Epithelial cell of prostate (primary cell): ENCODE data around the gene ZP1.

Source experiments
- DNase-seq: peaks from one replicate; pipeline ENCODE4 v3.0.0-alpha.2; 2011; ENCODE audit warnings: low read depth, low spot score
- H3K27ac ChIP-seq: fragments of 450-650 bp; 2 replicates; pipeline ENCODE4 v1.5.1; 2017; ENCODE audit warnings: mild to moderate bottlenecking

Gene ZP1

DNA sequence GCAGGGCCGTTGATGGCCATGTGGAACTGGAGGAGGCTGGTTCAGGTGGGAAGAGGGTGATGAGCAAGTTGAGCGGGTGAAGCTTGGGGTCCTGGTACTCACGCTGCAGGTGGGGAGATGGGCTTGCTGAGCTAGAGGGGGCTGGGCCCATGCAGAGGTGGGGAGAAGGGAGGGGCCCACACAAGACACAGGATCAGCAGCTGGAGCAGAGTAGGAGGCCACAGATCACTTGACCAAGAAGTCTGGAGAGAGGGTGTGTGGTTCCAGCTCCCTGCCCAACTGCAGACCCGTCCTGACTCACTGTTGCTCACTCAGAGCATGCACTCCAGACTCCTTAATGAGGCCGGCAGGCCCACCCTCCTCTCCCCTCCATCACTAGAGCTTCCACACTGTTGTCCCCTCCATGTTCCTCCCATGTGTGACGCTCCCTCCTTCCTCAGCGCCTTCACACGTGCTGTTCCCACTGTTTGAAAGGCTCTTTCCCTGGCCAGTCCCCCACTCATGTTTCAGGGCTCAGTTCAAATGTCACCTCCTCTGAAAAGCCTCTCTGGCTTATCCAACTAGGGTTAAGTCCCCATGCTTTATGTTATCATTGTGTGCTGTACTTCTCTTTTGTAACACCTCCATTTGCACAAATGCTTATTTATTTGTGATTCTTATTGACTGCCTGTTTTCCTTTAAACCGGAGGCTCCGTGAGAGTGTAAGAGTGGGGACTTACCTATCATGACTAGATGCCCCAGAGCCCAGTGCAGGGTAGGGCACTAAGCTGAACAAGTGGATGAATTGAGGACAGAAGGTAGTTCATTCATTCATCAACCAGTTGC is 23.1 kb upstream of the ZP1 start:
- no peak for DNase-seq
- H3K27ac ChIP-seq: no peak overlapping the region

DNA sequence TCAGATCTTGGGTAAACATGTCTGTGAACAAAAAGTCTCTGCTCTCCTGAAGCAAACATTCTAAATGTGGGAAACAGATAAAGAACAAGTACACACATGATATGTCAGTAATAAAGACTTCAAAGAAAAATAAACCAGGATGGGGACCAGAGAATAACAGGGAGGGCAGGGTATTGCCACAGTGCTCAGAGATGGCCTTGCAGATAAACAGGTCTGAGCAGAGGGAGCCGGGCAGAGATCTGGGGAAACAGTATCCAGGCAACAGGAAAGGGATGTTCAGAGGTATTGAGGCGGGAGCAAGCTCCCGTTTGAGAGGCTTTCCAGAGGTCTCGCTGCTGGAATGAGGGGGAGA is 22.5 kb upstream of the ZP1 start:
- no peak overlapping the region for H3K27ac ChIP-seq

DNA sequence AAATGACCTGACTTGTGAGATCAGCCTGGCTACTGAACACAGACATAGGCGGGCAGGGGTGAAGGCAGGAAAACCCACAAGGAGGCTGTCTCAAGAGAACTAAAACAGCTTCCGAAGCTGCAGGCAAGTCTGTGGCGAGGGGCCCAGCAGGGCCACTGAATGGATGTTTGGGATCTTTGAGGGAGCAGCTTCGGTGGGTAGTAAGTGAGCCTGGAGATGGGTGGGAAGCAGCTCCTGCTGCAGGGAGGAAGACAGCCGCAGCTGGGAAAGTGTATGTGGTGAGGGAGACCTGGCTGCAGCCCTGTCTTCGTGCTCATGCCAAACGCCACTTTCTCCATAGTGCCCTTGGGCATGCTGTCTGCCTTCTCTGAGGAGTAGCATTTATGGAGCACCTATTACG is 22.0 kb upstream of the ZP1 start:
- no peak overlapping the region for H3K27ac ChIP-seq
- DNase-seq: no peak

More for the DNA sequence above, 22.5 kb upstream of the ZP1 start:
- DNase-seq: no peak

DNA sequence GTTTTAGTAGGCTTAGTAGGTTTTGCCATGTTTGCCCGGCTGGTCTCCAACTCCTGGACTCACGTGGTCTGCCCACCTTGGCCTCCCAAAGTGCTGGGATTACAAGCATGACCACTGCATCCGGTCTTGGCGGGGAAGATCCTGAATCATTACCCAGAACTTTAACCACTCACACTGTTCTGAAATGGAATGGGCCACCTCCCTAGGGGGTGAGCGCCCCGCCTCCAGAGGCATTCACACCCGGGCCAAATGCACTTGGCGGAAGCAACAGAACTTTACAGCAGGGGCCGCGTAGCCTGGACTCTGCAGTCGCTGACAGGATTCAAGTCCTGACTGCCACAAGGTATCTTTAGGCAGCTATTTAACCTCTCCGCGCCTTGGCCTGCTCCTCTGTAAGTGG is 20.1 kb upstream of the ZP1 start:
- no peak for DNase-seq
- no peak overlapping the region for H3K27ac ChIP-seq

DNA sequence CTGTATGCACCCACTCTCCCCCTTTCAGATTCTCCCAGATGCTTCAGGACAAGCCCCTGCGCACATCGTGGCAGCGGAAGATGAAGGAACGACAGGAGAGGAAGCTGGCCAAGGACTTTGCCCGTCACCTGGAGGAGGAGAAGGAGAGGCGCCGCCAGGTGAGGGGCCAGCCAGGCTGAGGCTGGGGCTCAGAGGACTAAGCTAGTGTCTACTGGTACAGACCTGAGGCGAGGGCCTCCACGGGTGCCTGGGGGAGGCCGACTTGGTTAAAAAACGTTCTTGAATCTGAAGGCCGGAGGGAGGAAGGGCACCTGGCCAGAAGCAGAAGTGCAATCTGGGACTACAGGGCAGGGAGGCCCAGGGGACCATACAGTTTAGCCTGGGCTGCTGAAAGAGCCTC is 19.4 kb upstream of the ZP1 start:
- DNase-seq: no peak
- H3K27ac ChIP-seq: no peak overlapping the region

DNA sequence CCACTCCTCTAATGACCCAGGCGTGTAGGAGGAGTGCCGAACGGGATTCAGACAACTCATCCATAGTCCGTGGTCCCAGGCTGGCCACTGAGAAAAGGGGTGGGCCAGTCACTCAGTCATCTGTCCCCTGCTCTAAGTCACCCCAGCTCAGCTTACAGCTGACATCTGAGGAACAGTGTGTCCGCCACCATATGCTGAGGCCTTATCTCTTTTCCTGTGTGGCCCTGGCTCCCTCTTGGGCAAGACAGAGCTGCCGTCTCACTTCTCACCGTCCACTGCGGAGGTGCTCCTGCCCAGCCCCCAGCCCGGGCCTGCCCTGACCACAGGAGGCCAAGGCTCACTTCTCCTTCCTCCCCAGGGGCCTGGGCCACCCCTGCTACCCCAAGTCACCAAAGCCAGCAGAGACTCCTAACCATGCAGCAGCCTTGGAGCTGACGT is 18.6 kb upstream of the ZP1 start:
- H3K27ac ChIP-seq: no peak overlapping the region

DNA sequence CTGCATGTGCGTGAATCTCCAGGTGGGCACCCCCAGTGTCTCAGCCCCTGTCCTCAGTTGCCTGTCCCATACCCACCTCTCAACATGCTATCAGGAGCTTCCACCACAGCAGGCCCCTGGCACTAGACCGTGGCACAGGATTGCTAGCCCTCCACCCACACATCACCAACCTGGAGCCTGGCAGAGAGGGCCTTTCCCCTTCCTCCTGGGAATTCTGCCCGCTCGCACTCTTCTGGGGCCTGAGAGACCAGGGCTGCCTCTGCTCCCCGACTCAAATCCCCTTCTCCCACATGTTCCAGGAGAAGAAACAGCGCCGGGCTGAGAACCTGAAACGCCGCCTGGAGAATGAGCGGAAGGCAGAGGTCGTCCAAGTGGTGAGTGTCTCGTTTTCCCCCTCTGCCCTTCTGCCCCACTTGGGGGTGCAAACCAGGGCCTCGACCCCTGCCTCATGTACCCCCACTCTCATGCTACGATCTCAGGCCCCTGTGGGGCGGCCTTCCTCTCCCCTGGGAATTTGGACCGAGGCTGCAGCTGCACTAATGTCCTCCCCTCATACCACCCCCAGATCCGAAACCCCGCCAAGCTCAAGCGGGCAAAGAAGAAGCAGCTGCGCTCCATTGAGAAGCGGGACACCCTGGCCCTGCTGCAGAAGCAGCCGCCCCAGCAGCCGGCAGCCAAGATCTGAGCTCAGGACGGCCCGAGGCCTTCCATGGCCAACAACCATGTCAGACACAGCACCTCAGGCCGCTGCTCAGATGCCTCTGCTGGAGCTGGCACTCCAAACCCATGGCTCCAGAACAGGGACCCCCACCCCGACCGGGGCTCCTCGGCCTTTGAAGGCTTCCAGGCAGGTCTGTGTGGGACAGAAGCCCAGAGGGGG is 17.5 kb upstream of the ZP1 start:
- H3K27ac ChIP-seq: no peak overlapping the region
- DNase-seq: no peak

More for the DNA sequence above, 18.6 kb upstream of the ZP1 start:
- no peak for DNase-seq

DNA sequence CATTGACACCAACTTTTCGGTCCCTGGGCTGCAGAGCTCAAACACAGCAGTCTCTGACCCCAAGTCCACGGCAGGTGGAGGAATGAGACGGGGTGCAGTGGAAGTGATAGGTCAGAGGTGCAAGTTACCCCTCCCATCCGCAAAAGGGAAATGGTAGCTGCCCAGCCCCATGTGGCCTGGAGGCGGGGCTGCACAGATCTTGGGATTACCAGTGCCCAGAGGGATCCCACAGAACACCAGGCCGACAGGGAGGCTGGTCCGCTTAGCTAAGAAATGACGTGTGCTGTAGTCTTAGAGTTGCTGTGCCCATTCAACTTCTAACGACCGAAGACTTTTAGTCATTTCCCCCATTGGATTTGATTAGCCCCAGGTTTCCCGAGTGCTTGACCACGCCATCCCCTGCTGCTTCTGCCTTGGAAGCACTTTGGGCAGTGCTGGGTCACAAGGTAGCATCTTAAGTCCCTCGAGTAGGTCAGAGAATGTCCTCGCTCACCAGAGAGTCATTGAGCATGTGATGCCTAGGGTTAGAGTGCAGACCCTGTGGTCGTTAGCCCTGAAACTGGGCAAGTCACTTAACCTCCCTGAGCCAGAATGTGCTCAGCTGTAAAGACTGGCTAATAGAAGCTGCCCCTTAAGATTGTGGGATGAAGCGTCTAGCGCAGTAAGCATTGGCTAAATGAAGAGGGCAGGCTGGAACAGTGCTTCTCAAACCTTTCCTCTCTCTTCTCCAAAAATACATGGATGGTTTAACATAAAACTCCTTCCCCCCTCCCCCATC is 15.8 kb upstream of the ZP1 start:
- no peak for DNase-seq
- no peak overlapping the region for H3K27ac ChIP-seq

DNA sequence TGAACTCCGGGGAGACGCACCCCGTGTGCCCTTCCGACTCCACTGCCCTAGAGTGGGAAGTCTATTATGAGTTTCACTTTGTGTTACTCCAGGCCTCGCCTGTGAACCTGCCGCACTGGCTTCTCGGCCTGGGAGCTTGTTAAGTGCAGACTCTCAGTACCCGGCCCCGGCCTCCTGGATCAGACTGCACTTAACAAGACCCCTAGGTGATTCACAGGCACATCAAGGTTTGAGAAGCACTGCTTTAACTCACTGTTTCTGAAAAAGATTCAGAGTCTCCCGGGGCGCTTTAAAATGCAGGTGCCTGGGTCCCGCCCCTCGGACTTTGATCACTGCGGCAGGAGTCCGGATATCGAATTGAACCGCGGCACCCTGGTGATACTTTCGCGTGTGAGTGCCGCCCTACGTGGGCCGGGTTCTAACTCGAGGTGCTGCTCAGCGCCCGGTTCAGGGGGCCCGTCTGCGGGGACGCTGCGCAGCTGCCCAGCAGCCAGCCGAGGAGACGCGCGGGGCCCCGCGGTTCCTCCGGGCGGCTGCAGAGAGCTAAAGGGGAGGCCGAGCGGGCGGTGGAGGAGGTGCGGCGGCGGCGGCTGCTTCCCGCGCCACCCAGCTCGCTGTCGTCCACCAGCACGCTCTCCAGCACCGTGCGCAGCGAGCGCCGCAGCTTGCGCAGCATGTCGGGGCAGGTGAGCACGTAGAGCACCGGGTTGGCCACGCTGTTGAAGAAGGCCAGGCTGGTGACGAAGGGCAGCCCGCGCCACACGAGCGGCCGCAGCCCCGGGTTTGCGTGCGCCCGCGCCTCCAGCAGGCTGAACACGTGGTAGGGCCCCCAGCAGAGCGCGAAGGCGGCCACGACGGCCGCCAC is 15.0 kb upstream of the ZP1 start:
- H3K27ac ChIP-seq: no peak overlapping the region

DNA sequence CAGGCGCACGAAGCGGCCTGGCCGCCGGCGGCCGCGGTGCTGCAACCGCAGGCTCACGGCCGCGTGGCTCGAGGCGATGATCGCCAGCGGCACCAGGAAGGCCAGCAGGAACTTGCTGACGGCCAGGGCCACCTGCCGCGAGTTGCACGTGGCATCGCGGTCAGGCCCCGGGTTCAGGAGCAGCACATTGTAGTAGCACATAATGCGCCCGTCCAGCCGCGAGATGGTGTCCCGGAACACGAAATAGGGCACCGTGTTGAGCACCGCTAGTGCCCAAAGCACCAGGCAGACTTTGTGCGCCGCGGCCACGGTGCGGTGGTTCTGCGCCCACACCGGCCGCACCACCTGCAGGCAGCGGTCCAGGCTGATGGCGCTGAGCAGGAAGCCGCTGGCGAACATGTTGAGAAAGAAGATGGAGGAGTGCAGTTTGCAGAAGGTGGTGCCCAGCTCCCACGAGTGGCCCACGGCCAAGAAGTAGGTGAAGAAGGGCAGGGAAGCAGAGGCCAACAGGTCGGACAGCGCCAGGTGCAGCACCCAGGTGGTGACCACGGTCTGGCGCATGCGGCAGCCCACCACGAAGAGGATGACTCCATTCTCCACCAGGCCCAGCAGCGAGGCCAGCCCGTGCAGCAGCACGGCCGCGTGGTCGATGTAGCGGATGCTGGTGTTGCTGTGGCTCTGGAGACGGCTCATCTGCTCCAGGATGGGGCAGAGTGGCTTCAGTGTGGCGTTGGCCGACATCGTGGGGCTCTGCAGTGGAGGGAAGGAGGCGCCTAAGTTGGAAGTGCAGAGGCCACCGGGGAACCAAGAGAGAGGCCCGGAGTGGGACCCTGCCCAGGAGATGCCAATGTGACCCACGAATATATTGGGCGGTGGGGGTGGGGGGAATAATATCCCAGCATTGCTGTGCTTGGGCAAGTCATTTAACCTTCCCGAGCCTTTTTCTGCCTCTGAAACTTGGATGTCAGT is 14.1 kb upstream of the ZP1 start:
- H3K27ac ChIP-seq: no peak overlapping the region
- no peak for DNase-seq

More for the DNA sequence above, 15.0 kb upstream of the ZP1 start:
- no peak for DNase-seq

DNA sequence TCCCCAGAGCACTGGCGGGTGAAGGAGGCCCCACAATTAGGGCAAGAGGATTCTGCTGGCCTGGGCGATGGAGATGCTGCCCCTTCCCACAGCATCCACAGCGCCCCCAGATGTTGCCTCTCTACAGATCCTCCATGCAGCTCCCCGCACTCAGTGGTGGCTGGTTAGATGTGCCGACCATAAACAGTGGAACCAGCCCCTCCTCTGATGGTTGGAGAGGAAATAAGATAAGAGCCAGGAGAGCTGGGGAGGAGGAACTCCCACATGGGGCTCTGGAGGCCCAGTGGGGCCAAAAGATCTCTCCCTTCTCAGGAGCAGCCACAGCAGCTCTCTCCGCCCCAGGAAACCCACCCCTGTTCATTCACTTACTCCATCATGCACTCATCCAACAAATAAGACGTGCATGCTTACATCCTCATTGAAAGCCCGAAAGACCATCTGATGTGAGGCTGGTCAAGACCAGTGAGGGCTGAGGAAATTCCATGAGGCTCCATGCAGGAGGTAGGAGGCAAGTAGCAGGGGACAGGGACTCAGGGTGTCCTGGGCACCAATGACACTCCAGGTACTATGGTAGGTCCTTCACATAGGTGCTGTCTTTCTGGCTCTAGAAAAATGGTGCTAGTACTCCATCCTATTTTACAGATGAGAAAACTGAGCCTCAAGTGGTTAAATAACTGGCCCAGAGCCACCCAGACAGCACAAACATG is 13.0 kb upstream of the ZP1 start:
- no peak for DNase-seq
- H3K27ac ChIP-seq: no peak overlapping the region

DNA sequence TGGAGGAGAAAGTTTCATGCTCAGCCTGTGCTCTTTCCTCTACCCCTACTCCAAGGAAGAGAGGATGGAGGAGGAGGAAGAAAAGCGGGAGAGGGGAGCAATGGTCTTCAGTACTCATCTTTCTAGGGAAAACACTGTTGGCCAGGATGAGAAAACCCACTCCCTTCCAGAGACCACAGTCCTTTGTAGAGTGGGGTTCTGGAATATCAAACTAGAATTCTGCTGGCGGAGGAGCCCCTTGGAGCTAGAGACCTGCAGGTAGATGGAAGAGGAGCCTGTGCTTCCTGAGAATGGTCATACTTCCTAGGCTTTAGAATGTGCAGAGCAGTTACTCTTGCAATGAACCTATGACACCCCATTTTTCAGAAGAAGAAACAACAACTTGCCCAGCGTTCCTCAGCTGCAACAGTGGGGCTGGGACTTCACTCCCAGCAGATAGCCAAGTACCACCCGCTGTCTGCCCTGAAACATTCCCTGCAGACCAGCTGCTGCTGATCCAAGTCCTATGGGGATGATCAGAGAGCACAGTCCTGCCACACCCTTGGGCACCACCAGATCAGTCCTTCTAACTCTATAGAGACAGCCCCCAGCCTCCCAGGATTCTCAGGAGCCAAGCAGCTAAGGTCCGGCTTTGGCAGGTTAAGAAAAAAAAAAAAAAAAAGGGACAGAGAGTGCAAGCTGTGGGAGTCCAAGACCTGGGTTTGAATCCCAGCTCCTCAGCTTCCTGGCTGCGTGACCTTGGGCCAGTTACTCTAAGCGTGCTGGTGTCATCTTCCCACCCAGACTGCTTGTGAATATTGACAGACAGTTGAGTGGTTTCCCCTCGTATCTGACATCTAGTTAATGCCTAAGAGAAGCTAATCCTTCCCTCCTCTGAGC is 12.3 kb upstream of the ZP1 start:
- no peak for DNase-seq
- no peak overlapping the region for H3K27ac ChIP-seq

DNA sequence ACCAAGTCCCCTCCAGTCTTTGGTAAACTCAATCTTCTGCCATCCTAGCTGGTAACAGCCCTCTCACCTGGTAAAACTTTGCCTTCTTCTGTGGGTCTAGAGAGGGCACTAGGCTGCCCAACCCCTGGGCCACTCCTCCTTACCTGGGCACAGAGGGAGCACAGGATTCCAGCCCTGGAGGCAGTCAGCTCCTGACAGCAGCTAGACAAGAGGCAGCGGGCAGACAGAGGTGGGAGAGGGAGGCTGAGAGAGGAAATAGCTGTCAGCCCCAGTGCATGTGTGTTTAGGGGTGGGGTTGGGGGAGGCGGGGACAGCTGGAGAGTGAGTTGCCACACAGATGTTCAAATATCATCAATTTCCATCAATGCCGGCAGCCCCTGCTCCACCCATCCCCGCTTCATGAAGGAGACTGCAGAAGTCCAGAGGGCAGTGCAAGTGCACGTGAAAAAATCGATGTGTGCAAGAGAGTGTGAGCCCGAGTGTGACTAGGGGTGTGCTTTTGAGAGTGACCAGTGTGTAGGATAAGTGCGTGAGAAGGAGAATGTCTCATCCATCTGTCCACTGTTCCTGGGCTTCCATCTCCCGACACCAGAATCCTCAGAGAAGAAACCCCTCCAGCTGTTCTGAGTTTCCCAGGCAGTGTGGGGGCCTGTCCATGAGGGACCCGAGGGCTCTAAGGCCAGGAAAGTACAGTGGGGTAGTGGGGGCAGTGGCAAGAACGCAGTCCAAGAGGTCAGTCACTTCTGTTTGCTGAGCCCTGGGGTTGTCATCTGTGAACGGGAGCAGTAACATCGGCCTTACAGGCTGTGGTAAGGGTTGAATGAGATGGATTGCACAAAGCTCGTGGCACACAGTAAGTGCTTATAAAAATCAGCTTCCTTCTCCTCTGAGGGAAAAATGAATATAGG is 11.4 kb upstream of the ZP1 start, which contains the start of gene PTGDR2:
PTGDR2 (minus strand) TSS at position 225 of the 908 bp plus-strand sequence. CDS start 2,228 bp downstream, outside the sequence.
- DNase-seq: no peak

DNA sequence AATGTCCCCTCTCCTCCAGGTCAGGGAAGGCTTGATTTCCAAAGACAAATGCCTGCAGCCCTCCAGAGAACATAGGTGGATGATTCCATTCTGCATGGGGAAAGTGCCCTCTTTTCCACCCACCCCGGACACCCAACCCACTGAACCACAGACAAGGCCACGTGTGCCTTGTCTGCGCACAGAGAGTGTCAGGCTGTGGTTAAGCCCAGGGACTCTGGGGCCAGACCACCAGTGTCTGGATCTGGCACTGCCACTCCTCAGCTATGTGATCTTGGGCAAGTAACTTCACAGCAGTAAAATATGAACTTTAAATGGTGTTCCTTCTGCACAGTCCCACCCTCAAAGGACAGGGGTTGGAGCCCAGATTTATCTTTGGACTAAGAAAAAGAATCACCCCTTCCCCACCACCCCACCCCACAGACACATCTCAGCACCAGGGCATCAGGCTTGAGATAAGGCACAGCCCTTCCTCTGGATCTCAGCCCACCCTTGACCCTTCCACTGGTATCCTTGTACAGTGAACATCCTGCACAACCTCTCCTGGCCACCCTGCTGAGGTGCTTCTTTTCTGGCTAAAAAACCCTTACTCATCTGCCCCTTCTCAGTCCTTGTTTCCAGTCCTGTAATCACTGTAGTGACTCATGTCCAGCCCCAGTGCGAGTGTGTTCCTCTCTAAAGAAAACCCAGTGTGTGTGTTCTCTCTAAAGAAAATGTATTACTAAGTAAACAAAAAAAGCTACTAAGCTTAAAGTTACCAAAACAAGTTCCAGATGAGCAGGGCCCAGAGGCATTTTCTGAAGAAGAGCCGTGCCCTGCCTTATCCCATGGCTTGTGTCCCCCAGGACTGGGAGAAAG is 9.7 kb upstream of the ZP1 start:
- DNase-seq: no peak
- H3K27ac ChIP-seq: no peak overlapping the region

More for the DNA sequence above, 11.4 kb upstream of the ZP1 start, which contains the start of gene PTGDR2:
- no peak within 1 kb of the TSS for H3K27ac ChIP-seq

DNA sequence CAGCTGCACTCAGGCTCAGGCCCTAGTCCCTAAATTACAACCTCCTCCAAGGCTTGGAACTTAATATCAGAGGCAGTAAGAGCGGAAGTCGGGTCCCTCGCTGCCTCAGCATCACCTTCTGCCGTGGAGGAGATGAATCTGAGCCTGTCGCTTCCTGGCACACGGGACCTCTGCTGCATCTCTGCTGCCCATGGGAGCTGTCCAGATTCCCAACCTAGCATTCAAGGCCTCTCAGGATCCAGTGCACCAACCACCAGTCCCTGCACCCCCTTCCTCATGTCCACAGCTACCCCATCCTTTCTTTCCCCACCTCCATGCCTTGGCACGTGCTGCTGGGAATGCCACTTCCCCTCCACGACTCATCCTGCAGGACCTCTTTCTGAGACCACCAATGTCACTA is 9.1 kb upstream of the ZP1 start:
- DNase-seq: no peak
- no peak overlapping the region for H3K27ac ChIP-seq
